GM19397 (cell line): ENCODE results near the gene LY6G6D.

Experiments used
- ATAC-seq: cut with Tn5 transposase; IDR thresholded peaks from one replicate; pipeline ENCODE4 v1.9.1; 2021; ENCODE audit warnings: mild to moderate bottlenecking, moderate library complexity; ENCODE audit not compliant: unreplicated experiment

The LY6G6D gene

DNA sequence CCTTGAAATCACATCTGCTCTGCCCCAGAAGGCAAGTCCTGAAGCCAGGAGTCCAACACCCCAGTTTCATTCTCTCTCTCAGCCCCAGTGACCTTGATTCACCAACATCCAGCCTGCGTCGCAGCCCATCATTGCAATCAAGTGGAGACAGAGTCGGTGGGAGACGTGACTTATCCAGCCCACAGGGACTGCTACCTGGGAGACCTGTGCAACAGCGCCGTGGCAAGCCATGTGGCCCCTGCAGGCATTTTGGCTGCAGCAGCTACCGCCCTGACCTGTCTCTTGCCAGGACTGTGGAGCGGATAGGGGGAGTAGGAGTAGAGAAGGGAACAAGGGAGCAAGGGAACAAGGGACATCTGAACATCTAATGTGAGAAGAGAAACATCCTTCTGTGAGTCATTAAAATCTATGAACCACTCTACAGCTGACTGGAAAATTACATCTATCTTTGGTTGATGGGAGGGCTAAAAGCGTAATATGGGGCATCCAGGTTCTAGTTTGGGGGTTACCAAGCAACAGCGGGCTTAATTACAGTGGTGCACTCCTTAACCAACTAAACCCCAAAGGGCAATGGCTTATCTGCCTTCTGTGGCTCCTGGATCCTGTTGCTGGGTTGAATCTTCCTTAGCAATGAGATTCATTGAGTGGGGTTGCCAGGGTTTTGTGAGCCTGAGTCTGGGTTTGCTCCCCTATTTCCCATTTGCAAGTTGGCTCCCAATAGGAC is 2.5 kb downstream of the LY6G6D start:
- no peak for ATAC-seq

DNA sequence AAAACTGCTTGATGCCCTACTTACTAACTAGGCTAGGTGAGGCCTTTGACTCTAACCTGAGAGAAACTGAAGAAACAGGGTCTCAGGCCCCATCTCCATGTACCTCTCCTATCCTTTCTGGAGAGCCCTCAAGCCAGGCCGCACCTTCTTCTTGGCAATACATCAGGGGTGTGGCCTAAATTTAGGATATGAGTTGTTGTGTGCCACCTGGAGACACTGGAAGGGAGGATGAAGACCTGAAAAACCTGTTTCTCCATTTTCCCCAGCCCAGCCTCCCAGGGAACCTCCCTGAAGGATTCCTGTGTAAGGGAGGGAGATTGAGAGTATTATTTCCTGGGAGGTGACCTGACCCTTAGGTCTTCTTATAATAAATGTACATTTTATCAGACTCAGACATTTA is 3.1 kb downstream of the LY6G6D start:
- ATAC-seq: no peak

GRCh38 chr6:31719001-31719400 is 3.9 kb downstream of the LY6G6D start:
- ATAC-seq: no peak

GRCh38 chr6:31720196-31720770 is 5.1 kb downstream of the LY6G6D start:
- ATAC-seq: no peak

DNA sequence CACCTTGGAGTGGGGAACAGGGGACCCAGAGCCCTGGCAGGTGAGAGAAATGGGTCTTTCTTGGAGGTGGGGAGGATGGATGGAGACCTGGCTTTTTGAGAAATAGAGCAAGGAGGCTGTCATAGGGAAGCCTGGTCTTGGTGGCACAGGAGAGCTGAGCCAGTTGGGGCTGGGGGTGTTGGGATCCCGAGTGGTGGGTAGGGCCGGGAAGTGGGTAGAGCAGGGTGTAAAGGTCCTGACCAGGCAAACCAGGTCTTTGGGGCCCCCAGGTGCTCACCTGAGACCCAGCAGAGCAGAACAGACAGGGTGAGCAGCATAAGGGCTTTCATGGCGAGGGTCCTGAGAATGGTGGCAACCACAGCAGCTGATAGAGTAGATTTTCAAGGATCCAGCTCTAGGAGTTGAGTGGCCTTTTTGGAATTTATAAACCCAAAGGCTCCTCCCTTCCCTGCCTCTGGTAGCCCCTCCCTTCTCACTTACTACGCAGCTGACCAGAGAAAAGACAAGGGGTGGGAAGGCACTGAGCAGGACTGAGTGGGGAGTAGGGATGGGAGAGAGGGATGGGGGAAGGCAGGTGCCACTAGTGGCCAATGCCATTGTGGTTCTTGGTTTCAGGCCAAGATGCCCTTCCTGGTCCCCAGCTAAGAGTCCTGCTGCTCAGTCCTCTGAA is 6.3 kb downstream of the LY6G6D start, which contains the start of gene LY6G6C:
TSS of gene LY6G6C (minus strand) at position 396 of the 670 bp plus-strand sequence. CDS start at position 329, 67 bp downstream.
- no peak for ATAC-seq

GRCh38 chr6:31722173-31722572 is 7.0 kb downstream of the LY6G6D start:
- no peak for ATAC-seq

GRCh38 chr6:31723245-31723979 is 8.3 kb downstream of the LY6G6D start, which contains the start of gene MPIG6B:
TSS of gene MPIG6B (plus strand) at chr6:31723373. CDS start at chr6:31723384, 11 bp downstream.
- ATAC-seq: no peak

DNA sequence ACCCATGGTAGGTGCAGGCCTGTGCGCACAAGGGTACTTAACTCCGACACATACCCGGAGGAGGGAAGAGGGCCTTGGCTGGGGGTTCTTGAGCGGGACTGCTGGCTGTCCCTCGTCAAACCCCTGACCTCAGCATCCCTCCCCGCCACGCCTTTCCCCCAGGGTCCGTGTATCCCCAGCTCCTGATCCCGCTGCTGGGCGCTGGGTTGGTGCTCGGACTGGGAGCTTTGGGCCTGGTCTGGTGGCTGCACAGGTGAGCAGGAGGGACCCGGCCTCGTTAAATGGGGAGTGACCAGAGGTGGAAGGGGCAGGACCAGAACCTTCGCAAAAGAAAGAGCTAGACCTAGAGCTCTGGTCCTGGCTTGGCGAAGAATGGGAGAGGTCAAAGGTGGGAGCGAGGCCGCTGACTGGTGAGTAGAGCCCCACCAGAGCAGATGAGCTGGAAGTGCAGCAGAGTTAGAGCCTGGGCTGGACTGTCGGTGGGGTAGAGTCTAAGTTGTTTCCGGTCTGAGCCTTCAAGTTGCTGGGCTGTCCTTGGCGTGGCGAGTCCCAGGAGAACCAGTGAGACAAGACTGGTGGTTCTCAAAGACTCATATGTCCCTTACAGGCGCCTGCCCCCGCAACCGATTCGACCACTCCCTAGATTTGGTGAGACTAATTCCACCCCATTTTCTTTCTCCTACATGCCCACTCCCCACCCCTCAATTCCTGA is 9.0 kb downstream of the LY6G6D start:
- ATAC-seq: no peak

DNA sequence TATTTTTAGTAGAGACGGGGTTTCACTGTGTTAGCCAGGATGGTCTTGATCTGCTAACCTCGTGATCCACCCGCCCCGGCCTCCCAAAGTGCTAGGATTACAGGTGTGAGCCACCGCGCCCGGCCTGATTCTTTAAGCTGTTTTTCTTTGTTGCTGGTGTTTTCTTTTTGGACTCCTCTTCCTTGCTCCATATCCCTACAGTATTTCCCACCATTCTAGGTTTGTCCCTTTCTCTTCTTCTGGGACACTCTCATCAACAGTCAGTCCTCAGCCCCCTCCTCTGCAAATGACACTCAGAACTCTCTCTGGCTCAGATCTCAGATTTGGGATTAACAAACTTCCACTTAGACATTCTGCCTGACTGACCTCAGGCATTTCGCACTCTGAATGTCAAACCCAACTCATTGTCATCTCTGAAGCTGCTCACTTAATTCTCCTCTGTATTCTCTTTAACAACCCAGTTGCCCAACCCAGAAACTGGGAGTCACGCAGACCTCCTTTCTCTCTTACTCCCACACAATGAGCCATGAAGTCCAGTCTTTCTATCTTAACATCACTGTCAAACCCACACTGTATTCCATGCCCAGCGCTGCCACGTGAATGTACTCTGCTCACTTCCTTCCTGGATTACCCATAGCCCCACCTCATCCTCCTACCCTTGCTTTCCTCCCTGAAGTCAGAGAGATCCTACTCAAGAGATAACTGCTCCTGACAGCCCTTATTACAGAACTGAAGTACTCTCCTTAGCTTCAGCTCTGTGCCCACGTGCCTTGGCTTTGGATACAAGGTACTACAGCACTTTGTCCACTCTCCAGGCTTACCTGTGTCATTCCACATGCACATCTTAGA is 10.6 kb downstream of the LY6G6D start:
- ATAC-seq: no peak

- ATAC-seq: peak; percentile 58
These were observed 12.0 kb downstream of the LY6G6D start for GRCh38 chr6:31727034-31727716.

GRCh38 chr6:31727717-31728671 is 12.8 kb downstream of the LY6G6D start:
- ATAC-seq: no peak

GRCh38 chr6:31728767-31729514 is 13.8 kb downstream of the LY6G6D start, which contains the start of gene DDAH2:
TSS of gene DDAH2 (minus strand) at chr6:31729299. CDS start at chr6:31729161, 138 bp downstream.
- ATAC-seq: no peak

GRCh38 chr6:31729515-31729978 is 14.4 kb downstream of the LY6G6D start:
- no peak for ATAC-seq

DNA sequence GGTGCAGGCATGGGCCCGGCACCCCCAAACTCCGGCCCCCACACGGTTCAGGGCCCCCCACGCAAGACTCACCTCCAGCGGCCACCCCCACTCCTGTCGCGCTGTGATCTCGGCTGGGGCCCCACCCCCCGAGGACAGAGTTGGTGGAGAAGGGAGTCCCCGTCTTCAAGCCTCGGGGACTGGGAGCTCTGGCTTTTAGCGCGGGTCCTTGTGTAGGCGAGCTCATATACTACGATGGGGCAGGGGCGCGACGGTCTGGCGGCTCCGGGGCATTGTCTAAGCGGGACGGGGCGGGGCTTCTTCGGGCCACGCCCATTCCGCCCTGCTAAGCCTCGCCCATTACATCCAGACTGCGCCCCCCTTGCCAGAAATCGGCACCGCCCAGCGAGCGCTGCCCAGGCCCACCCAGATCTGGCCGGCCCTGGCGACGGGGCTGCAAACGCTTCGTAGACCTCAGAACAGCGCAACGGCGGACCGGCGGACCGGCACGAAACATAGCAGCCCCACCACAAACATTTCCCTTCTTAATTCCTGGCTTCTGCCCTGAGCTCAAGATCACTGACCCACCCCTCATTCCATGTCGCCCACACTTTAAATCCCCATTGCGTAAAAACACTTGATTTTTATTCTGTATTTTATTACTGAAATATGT is 15.0 kb downstream of the LY6G6D start:
- ATAC-seq: peak; percentile 36

DNA sequence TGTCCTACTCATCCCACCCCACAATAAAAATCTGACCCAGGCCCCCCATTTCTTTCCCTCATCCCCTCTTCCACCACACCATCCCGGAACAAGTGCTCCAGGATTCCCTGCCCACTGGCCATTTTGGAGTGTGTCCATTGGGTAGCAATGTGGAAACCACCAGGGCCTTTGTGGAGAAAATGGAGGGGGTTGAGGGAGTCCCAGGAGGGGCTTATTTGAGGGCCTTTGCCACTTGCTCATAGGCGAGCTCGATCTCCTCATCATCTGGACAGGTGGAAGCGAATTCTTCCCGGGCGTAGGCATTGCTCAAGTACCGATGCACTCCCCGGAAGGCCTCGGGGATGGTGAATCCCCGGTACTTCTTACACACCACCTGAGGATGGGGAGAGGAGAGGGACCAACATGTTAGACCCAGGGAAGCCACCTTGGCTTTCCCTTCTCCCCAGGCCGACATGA is 15.5 kb downstream of the LY6G6D start:
- ATAC-seq: no peak

- ATAC-seq: no peak
These were observed 16.9 kb downstream of the LY6G6D start for GRCh38 chr6:31732029-31732428.
